NCI-H1694 treated with DMSO at 0.1 percent for 48 hours (cell line): ENCODE measurements around the gene AKR7A2.

Experiments used
- DNase-seq: peaks from one replicate; lab custom pipeline; 2025; lab: John Stamatoyannopoulos, UW

Gene AKR7A2

DNA sequence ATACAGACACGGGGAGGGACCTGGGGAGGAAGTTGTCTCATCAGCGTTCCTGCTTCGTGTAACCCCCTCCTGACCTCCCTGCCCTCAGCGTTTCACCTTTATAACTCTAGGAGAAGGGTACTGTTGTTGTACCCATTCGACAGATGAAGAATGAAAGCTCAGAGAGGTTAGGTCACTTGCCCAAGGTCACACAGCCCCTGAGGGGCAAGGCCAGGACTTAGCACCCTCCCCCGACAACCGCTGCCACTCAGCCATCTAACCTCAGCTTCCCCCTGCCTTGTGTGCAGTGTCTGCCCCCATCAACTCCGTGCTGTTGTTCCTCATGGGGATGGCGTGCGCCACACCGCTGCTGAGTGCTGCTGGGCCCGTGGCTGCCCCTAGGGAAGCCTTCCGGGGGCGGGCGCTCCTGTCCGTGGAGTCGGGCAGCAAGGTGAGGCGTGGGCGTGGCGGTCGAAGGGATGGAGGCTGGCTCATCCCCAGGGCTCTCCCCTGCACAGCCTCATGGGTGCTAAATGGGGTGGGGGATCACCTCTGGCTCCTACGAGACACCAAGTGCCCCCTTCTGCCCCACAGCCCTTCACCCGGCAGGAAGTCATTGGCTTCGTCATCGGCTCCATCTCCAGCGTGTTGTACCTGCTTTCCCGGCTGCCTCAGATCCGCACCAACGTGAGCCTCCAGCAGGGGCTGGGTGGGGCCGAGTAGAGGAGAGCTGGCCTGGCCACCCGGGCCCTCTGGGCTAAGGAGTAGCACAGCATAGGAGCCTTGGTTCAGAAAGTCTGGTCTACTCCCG, 14.2 kb upstream of the AKR7A2 start:
- DNase-seq, result no peak

DNA sequence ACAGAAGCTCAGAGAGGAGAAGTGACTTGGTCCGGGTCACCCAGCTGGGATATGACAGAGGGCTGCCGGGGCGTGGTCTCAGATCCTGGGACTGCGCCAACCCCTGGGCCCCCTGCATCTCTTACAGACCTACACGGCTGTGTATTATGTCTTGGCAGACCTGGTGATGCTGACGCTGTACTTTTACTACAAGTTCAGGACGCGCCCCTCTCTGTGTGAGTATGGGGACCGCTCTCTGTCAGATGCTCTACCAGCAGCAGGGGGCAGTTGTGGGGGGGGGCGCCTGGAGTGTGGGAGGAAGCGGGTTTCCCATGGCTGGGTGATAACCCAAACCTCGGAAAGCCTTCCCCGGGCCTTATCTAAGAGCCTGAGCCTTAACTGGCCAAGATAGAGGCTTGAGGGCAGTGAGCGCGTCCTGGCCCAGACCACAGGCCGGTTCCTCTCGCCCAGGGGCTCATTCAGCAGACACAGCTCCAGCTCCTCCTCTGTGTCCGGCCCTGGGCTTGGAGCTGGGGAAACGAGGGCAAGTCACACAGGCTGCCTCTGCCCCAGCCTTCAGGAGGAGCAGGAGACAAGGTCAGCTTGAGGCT, 13.5 kb upstream of the AKR7A2 start:
- DNase-seq, result no peak

DNA sequence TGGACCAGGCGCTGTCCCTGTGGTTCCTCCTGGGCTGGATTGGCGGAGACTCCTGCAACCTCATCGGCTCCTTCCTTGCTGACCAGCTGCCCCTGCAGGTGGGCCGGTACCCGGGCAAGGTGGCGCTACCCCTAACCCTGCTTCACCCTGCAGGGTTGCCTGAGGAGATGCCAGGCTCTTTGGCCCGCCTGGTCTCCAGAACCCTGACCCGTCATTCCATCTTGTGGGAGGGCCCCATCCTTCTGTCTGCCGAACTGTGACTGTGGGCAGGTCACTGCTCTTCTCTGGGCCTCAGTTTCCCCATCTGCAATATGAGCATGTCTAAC, 12.7 kb upstream of the AKR7A2 start:
- DNase-seq, result no peak

DNA sequence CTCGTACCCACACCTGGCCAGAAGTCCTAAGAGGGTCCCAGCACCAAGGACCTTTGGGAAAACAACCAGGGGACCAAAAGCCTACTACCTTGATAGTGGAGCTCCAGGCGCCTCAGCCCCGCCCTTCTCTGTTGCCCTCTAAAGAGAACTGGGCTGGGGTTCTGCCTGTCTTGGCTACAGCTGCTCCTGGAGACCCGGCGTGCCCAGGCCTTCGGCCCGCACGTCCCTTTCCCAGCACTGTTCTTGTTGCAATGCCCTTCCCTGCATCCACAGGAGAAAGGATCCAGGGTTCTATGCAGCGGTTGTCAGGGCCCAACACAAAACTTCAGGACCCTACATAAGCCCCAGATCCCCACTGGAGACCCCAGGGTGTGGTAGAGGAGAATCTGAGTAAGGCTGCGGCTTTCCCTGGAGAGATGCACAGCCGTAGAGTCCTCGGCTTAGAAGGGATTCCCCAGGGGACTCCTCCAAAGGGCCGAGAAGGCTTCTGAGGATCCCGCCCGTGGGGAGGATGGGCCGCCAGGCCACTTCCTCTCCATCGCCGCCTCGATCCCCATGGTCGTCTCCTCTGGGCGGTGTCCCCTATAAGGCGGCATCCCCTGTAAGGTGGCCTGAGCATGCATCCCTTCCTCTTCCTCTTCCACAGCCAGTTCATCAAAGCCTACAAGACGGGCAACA, 12.2 kb upstream of the AKR7A2 start:
- DNase-seq, result no peak

DNA sequence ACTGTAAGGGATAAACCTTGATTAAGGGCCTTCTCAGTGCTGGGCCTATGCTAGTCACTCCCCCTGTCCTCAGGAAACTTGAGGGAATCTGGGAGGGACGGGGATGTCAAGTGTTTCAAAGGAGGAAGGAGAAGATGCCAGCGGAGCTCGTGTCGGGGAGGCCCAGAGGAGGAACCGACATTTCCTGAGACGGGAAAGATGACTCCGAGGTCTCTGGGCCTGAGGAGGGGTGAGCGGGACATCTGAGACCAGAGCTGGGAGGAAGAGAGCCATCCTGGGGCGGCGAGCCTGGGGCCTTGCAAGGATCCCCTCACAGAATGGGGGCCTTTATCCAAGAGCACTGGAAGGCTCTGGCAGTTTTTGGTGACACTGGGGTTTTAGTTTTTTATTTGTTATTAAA, 10.5 kb upstream of the AKR7A2 start:
- DNase-seq, result no peak

DNA sequence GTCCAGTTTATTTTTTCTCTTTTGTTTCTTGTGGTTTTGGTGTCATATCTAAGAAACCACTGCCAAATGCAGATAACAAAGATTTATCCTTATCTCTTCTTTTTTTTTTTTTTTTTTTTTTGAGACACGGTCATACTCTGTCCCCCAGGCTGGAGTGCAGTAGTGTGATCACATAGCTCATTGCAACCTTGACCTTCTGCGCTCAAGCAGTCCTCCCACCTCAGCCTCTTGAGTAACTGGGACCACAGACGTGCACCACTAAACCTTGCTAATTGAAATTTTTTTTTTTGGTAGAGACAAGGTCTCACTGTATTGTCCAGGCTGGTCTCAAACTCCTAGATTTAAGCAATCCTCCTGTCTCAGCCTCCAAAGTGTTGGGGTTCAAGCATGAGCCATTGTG, 9.1 kb upstream of the AKR7A2 start:
- DNase-seq, result no peak

DNA sequence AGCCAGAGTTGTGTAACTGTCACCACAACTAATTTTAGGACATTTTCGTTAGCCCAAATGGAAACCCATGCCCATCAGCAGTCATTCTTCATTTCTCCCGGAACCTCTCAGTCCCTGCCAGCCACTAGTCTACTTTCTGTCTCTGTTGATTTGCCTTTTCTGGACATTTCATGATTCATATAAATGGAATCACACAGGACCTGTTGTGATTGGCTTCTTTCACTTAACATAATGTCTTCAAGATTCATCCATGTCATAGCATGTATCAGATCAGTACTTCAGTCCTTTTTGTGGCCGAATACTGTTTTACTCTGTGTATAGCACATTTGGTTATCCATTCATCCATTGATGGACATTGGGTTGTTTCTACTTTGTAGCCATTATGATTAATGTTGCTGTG, 7.3 kb upstream of the AKR7A2 start:
- DNase-seq, result no peak

DNA sequence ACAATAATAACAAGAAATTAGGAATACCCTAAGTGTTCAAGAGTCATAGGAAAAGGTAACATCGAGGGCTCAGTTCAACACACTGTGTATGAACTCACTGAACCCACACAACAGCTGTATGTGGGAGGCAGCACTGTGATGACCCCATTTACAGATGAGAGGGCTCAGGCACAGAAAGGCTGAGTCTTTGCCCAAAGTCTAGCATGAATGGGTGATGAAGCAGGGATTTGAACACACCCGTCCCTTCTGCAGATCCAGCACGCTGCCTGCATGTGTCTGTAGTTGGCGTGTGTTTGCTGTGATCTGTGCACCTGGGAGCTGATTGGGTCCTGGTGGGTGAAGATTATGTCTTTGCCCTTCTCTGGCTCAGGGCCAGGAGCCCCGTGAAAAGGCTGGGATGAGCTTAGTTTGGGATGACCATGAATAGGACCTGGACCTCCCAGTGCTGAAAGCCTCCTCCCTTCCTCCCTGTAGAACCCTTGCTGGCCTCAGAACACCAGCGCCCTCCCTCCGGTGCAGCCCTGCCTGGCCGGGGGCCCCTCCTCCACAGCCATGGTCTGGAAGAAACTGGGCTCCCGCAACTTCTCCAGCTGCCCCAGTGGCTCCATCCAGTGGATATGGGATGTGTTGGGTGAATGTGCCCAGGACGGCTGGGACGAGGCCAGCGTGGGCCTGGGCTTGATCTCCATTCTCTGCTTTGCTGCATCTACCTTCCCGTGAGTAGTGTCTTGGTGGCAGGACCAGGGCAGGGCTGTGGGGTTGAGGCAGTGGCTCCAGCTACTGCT, 5.4 kb upstream of the AKR7A2 start:
- no peak for DNase-seq

DNA sequence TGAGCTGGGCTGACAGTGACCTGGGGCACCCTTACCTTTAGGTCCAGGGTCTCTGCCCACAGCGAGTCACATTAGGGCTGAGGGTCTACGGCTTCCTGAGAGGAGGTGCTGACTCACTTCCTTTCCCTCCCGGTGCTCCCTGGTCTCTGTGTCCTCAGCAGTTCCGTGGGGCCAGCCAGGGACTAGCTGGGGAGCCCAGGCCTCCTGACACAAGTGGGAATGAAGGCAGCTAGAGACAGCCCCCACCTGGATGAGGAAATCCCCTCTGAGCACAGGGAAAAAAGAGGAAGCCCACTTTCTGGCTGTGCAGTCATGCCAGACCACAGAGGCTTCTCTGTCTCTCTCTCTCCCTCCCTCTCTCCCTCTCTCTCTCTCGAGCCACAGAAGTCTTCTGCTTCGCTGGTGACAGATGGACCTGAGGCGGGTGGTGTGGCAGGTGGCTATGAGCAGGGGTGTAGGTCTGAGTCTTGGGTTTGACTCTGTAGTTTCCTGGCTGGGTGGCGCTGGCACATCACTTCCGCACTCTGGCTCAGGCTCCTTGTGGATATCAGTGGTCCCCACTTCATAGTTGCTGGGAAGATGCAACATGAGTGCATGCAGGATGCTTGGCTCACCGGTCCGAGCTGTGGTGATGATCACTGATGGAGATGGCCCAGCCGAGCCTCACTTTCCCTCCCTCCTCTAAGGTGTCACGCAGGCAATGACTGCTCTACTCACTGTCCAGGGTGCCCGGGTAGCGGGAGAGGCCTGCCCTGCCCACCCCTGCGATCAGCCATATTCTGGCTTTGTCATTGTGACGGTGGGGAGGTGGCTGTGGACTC, 3.6 kb upstream of the AKR7A2 start:
- DNase-seq, result peak; percentile 29

DNA sequence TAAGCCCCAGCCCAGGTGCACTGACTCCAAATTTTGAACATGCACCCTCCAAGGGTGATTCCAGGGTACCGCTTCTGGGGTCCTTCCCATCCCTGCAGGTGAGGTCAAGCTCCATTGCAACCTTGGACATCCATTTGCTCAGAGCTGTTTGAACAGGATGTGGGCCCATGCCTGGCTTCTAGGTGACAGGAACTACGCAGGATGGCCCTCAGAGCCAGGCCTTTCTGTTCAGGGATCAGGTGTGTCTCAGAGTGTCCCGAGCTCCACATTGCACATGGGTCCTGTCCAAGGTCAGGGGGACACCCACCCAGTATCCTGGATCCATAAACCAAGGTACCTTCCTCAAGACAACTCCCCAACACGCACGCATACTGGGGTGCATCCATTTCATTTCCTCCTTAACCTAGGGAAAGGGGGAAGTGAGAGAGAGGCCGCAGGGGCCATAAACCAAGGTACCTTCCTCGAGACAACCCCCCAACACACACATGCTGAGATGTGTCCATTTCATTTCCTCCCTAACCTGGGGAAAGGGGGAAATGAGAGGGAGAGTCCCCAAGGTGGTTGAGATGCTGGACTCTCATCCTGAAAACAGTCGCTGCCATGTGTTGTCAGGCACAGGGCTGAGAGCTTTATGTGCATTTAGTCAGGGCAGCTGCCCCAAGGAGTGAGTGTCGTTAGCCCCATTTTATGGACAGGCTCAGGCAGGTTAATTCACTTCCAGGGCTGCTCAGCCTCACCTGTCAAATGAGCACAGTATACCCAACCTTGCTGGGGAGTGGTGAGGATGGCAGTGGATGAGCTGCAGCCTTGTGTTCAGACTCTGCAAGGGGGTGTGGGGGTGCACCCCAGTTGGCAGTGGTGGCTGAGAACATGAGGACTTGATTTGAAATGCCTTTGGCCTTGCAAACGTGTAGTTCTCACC, 2.3 kb upstream of the AKR7A2 start:
- DNase-seq, result no peak

DNA sequence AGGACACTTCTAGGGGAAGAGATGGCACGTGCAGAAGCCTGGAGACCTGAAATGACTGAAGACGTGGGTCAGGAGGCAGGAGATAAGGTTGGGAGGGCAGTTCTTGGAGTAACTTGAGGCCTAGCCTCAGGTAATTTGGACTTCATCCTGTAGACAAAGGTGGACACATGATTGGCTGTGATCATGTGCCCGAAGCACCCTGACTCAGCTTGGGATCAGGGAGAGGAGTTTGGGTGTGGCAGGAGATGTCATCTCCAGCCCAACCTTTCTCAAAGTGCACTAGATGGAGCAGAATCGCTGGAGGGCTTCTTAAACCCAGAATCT, 1.7 kb upstream of the AKR7A2 start:
- no peak for DNase-seq

DNA sequence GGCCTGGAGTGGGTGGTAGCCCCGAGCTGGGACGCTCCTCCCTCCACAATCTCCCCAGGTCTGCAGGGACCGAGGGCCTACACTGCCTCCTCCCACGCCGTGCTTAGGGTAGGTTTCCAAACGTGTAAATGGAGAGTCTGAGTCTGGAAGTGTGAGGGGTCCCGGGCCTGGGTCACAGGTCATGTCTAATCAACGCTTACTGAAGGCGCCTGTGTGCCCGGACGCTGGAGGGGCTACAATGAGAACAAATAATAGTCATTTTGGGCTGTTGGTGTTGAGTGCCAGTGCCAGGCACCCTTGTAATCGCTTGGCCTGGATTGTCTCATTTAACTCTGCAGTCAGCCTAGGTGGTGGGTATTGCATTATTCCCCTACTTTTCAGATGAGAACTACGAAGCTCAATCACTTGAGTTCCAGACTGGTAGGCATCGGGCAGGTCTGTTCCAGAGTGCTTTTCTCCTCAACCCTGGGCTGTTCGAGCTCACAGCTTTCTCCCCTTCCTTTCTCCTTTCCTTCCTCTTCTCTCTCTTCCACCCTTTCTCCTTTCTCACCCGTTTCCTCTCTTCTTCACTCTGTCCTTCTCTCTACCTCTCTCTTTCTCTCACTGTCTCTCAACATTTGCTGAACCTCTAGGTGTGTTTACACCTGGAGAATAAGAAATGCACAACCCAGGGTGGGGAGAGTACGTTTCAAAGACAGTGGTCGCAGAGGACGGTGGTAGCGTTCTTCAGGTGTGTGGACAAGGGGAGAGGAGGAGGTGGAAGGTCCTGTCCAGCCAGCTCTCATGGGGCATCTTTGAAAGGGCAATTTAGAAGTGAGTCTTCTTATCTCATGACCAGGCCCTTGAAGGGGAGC, 1.1 kb upstream of the AKR7A2 start:
- no peak for DNase-seq

DNA sequence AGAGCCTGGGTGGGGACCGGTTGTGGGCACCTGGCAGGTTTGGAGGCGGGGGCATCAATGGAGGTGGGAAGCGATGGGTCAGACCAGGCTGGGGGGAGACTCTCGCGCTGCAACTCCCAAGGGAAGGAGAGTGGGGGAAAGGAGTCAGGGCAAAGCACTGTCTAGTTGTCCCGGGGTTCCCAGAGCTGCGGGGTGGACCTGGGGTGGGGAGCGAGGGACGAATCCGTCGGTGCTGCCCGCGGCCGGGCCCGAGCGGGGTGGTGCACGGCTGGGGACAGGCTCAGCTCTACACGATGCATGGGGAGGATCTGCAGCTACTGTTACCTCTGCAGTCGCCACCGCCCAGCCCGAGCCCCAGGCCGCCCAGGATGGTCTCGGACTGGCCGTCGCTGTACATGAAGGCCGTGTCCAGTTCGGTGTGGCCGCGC, 427 bp downstream of the AKR7A2 start:
- DNase-seq, result no peak

DNA sequence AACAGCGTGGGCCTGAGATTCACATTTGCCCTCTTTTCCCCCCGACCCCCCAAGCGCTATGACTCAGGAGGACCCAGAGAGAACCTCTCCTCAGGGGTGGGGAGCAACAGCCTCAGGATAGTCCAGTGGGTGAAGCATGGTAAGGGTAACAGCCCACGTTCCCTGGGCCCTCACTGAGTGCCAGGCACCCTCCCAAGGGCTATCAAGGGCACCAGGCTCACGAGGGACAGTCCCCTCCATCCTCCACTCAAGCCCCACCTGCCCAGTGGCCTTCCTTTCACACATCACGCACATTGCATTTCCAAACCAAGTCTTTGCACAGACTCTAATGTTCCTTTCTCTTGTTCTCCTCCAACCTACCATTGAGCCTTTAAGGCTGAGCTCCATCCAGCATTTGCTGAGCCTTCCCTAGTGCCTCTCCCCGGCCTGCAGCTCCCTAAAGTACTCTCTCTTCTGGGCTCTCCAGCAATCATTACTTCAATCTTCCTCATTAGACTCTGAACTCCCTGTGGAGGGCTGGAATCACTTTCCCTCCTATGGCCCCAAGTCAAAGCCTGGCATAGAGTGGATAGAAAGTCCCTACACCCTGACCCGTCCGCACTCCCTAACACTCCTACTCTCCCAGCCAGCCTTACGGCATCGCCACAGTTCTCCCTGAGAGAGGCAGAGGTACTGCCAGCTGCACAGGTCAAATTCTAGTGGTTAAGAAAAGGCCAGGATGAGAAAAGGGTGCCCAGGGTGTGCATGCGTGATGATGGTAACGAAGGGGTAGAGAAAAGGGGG, 1.0 kb downstream of the AKR7A2 start:
- no peak for DNase-seq

DNA sequence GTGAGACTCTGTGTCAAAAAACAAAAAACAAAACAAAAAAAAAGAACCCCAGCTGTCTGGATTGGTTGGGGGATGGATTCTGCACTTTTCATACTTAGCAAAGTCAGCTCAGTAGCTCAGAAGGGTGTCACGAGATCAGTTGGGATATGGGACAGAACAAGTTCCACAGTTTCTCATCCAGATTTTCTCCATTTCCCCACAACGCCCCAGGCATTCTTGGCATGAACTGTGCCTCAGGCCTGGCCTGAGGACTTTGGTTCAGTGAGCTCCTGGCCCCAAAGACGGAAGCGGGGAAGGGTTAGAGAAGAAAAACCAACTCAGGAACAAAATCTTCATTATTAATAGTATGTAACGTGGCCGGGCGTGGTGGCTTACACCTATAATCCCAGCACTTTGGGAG, 1.9 kb downstream of the AKR7A2 start:
- DNase-seq, result no peak

DNA sequence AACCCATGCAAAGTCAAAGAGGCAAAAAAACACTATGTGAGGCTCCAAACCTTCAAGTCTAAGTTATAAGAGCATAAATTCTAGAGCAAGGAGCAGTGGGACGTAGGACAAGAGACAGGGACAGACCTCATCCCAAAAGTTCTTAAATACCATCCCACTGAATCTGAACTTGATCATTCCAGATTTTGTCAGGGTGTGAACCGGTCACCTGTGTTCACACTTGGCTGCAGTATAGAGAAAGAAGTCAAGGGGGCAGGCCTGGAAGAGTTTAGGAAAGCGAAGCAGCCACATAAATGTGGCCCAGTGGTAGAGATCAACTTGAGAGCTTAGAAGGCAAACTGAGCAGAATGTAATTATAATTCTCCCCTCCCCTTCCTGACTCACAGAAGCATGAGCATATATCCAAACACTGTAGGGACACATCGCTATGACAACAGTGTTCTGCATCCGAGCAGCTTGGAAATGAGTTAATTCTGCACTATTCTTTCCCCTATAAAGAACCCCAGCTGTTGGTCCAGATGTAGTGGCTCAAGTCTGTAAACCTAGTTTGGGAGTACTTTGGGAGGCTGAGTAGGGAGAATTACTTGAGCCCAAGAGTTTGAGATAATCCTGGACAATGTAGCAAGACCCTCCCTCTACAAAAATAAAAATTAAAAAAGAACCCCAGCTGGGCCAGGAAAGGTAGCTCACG, 2.7 kb downstream of the AKR7A2 start:
- DNase-seq, result no peak

DNA sequence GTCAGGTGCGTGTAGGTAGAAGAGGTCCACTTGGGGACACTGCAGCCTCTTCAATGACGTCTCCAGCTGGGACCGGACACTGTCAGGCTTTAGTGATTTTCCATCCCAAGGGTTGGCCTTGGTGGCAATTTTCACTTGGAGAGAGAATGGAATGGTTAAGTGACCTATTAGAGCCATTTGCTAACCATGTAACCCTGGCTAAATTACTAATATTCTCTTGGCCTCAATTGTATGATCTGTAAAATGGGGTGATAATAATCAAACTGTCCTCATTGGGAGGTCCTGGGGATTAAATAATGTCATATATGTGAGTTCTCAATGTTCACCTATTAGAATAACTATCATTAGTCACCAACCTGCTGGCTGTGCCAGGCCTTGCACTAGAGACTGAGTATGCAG, 3.4 kb downstream of the AKR7A2 start:
- DNase-seq, result no peak

DNA sequence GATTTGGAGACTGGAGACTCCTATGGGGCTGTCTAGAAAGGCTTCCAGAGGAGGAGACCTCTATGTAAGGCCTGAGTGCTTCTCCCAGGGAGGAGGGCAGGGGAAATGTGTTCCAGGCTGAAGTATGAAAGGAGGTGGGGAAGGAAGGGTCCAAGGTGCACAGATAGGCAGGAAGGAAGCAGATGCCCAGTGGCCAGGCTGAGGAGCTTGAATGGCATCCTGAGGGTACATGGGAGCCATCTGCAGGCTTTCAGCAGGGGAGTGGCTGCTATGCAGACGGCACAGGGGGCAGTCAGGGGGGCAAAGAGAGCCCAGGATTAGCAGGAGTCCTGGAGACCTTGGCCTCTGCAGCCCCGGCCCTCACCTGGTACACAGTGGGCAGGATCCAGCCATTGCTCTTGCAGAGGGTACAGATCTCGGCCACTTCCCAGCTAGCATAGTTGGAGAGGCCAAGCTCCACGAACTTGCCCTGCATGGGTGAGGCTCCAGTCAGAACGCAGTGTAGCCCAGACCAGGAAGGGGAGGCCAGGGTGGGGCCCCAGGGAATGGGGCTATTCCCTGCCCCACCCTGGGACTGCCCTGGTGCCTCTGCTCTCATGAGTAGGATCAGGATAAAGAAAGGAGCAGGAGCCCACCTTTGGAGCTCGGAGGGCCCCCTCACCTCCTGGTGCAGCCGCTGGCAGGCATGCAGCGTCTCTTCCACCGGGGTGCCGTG, 4.0 kb downstream of the AKR7A2 start:
- no peak for DNase-seq
